HG03039 (cell line): ENCODE results near the gene GPR63.

Experiments used
- ATAC-seq: cut with Tn5 transposase; IDR thresholded peaks from one replicate; pipeline ENCODE4 v1.9.1; 2021; ENCODE audit warnings: mild to moderate bottlenecking, moderate library complexity; ENCODE audit not compliant: unreplicated experiment

GPR63 gene

DNA sequence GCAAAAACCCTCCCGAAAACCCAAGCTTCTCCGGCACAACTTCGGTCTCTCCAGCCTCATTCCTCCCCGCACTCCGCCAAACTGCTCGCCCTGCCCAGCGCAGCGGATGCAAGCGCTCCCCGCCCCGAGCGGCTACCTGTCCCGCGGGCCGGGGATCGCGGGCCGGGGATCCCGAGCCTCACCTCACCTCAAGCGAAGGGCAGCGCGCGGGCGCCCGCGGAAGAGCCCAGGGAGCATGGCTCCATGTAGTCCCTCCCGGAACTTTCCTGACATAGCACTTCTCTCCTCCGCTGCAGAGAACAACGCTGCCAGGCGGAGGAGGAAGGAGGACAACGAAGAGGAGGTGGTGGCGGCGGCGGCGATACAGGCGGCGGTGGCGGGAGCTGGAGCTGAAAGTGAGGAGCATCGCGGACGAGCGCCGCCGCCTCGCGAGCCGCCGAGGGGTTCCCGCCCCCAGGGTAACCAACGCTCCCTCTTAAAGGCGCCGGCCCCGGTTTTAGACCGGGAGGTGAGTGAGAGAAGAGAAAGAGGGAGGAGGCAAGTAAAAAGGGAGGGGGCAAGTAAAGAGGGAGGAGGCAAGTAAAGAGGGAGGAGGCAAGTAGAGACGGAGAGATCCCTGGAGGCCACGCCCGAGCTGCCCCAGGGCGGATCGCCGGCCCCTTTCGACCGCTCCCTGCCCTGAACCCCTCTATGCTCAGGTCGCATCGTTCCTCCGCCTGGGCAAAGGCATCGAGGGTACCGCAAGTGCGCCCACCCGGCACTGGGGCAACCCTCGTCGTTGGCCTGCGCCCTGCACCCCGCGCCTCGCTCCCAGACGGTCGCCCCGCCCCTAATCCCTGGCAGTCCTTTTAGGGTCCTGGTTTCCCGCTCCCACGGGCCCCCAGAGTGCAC, at the start of gene GPR63:
TSS of gene GPR63 (minus strand) at position 397 of the 891 bp plus-strand sequence. CDS start 37,746 bp downstream, outside the sequence.
- ATAC-seq: peak; percentile 92

DNA sequence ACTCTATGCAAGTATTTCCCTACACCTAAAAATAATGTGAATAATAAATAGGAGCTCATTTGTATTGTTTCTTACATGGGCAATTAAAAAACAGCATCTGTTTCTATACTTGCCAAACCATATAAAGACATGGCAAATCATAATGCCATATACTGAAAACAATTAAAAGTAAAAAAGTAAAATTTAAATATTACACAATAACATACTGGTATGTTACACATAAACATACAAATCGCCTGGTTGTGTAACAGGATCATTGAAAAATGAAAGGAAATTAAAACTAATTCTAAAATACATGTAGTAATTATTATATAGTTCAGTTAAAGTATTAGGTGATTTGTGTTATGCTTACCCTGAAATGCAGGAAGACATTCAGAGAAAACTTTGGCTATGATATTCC, 49.2 kb upstream of the GPR63 start:
- ATAC-seq: no peak

- peak; percentile 90 for ATAC-seq
Measured at GRCh38 chr6:96885187-96885631, 47.9 kb upstream of the GPR63 start.

GRCh38 chr6:96878143-96878542, 40.9 kb upstream of the GPR63 start:
- ATAC-seq: no peak

- ATAC-seq: no peak
Measured at GRCh38 chr6:96876886-96877545, 39.7 kb upstream of the GPR63 start.

DNA sequence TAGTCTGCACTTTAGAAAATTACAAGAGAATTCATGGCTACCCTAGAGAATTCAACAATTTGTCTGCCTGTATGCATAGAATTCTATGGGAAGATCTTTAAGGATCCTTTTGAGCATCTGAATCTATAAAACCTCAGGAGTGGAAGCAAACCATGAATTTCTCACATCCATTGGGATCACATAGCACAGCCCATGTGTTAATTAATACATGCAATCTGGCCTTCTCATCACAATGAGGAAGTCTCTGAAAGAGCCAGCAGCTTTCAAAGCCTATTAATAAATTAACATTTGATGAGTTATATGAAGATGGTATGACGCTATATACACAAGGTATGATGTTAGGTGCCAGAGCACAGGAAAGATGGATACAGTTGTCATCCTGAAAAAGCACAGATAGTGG, 35.7 kb upstream of the GPR63 start:
- ATAC-seq: no peak

DNA sequence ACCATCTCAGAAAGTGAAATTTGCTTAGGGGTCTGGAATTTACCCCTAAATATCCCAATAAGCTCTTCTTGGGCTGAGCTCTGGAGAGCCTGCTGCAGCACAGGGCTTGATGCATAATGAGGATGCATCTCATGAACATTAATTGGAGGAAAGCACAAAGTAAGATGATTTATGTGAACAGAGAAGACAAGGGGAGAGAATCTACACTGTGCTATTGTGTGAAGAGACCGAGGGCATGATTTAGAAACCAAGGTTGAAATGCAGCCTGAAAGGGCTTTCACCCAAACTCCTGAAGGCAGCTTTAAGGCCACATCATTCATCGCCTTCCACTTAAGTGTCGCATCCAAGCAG, 27.8 kb upstream of the GPR63 start:
- no peak for ATAC-seq

GRCh38 chr6:96864216-96865054, 27.2 kb upstream of the GPR63 start:
- no peak for ATAC-seq

- no peak for ATAC-seq
Measured at GRCh38 chr6:96862560-96862959, 25.3 kb upstream of the GPR63 start.

DNA sequence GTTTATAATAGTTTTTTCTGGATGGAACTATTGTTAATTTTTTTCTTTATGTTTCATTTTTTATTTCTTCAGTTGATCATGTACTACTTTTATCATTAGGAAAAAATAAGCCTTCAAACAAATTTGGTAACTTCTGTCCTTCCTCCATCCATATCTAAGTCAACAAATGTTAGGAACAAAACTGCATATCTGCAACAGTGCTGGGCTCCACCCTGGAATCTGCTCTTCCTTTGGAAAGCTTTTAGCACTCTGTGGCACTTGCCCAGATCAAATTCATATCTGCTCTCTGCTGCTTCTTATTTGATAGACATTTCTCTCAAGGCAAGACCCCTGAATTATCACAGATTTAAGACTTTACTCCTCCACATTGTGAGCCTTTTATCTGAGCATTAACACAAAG, 24.3 kb upstream of the GPR63 start:
- no peak for ATAC-seq

- no peak for ATAC-seq
Measured at GRCh38 chr6:96856856-96857255, 19.6 kb upstream of the GPR63 start.

DNA sequence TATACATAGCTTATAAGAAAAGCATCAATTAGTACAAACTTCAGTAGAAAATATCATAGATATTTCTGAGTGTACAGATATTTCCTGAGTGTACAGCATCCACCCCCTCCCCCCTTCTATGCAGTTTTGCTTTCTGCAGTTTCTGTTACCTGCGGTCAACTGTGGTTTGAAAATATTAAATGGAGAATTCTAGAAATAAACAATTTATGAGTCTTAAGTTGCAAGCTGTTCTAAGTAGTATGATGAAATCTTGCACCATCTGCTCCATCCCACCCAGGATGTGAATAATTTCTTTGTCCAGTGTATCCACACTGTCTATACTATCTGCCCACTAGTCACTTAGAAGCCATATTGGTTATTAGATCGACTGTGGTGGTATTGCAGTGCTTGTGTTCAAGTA, 15.8 kb upstream of the GPR63 start:
- no peak for ATAC-seq

DNA sequence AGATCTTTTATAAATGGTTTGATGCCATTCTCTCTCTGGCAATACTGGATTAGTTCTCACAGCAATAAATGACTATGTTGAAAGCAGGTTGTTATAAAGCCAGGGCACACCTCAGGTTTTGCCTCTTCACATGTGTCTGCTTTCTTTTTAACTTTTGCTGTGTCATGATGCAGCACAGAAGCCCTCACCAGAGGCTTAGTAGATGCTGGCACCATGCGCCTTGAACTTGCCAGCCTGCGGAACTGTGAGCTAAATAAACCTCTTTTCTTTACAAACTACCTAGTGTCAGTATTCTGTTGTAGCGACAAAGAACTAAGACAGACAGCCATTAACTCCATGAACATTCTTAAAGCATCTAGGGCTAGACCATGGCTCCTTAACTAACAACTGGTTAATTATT, 15.3 kb upstream of the GPR63 start:
- no peak for ATAC-seq

DNA sequence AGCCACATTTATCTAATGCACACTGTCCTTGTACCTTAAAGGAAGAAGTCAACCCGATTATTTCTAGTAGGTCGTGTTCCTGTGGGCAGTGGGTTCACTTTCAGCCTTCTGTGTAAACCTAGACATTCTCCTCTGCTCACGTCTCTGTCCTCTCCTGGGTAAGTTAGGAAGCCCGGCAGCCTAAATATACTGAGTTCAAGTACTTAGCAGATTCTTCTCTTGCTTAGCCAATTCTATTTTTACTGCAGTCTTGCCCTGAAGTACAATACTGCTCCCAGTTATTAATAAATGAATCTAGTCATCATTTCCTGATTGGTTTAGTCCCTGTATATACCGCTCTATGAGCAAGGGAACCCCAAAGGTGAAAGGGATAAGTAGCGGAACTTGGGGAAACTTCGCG, 14.6 kb upstream of the GPR63 start:
- ATAC-seq: no peak

DNA sequence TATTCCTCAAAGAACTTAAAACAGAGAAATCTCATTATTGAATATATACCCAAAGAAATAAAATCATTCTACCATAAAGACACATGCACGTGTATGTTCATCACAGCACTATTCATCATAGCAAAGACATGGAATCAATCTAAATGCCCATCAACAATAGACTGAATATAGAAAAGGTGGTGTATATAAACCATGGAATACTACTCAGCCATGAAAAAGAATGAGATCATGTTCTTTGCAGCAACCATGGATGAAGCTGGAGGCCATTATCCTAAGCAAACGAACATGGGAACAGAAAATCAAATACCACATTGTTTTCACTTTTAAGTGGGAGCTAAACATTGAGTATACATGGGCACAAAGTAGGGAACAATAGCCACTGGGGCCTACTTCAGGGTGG, 12.3 kb upstream of the GPR63 start:
- ATAC-seq: no peak

- ATAC-seq: no peak
Measured at GRCh38 chr6:96844530-96844929, 7.3 kb upstream of the GPR63 start.

DNA sequence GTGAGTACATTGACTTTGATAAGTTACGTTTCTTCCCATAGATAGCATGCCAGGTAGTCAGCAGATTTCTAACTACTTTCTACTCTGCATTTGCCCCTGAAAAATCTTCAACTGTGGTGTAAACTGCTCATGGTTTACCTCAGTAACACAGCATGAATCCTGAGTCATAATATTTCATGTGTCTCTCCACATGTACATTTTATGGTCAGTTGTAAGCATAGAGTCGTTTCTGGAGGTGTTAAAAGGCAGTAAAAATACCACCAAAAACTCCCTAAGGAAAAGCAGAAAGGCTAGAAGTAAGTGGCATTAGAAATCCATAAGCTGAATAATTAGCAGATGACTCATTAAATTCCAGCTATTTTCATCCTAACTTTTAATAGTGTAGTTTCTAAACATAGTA, 4.1 kb upstream of the GPR63 start:
- ATAC-seq: no peak

GRCh38 chr6:96836631-96837080, 621 bp downstream of the GPR63 start:
- peak; percentile 18 for ATAC-seq

DNA sequence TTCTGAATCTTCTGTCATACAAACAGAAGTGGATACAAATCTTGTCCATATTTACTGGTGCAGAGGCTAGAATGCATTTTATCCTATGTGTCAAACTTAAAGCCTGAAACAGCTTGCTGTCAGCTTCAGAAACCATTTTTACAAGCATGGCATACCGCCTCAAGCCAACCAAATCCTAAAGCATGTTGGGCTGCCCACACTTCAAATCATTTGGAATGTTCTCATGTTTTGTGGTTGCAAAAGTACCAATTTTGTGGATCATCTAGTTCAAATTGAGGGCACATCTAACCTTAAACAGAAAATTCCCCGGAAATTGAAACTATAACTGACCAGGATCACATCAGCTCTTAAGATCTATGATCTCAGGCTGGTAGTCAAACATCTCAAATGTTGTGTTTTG, 3.2 kb downstream of the GPR63 start:
- ATAC-seq: no peak

DNA sequence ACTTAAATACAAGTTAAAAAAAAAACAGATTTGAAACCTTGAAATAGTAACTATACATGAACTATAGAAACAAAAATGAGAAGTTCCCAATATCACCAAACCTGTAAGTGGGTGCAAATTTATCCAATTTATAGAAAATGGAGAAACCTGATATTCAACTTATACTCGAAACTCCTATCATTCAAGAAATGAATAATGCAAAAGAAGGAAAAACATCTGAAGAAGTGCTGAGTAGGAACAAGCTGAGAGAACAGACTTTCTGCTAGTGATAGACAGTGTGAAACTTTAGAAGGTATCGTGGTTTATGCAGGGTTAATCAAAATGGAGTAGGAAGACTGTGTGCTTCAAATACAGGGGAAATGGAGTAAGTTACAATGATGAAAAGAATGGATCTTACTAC, 4.5 kb downstream of the GPR63 start:
- no peak for ATAC-seq

- ATAC-seq: no peak
Measured at GRCh38 chr6:96826865-96827264, 10.4 kb downstream of the GPR63 start.
